ENCODE measurements around the gene HSFX1. TPM values are rescaled to one million over a fixed set of nuclear protein-coding genes. Genes with fewer than 3 reads are reported as not detected.

HSFX1 gene
- total and polyA plus RNA-seq, 2 of the 8 experiments (the other 6 are each of a cell fraction or from before 2014, with no cell fraction given) = 0.42 to 0.63 TPM

- Histone ChIP-seq H3K56ac (replicated peaks; ENCODE audit: insufficient read length, low read depth, low read length) (no peak overlapping the region), H3K23ac (ENCODE audit: insufficient read length) (no peak overlapping the region), H3K36me3 (ENCODE audit: control insufficient read depth in 2 of 4, insufficient read depth in 4 of 4, low read length in 3 of 4) (no peaks in the 10 kb centered on the region), H4K5ac (ENCODE audit: insufficient read length, low read depth, low read length) (no peak overlapping the region), H2BK5ac (ENCODE audit: low read depth, low read length) (no peak overlapping the region), H4K91ac (replicated peaks; ENCODE audit: insufficient read length, low read length) (no peak overlapping the region), H2BK15ac (ENCODE audit: low read length) (no peak overlapping the region), H2BK120ac (replicated peaks; ENCODE audit: low read depth, low read length) (no peak overlapping the region), H3K4me3 (ENCODE audit: extremely low read depth in 1 of 4, insufficient read depth in 2 of 4, low read depth in 3 of 4, low read length in 4 of 4) (no peak overlapping the region), H3K9ac (replicated peaks in 1 of 4; ENCODE audit: extremely low read depth in 1 of 4, low read depth in 3 of 4, low read length in 3 of 4) (no peak overlapping the region), H3K18ac (ENCODE audit: extremely low read depth, low read length) (no peak overlapping the region), H3K4me1 (replicated peaks in 1 of 4; ENCODE audit: control insufficient read depth in 3 of 4, insufficient read depth in 4 of 4, low read length in 3 of 4) (no peaks in the 10 kb centered on the region), H3K79me1 (ENCODE audit: low read depth, low read length) (no peaks in the 10 kb centered on the region), H3K79me2 (ENCODE audit: control insufficient read depth in 1 of 2, insufficient read depth in 2 of 2, low read length in 2 of 2) (no peaks in the 10 kb centered on the region), H2BK12ac (ENCODE audit: low read depth, low read length) (no peak overlapping the region), H3K14ac (ENCODE audit: insufficient read length) (no peak overlapping the region), H3K4me2 (ENCODE audit: insufficient read depth in 1 of 2, low read depth in 2 of 2, low read length in 2 of 2) (no peak overlapping the region), H3K27ac (ENCODE audit: low read depth, low read length) (no peak overlapping the region), H2AK5ac (ENCODE audit: low read depth, low read length) (no peak overlapping the region), H3K23me2 (ENCODE audit: low read depth, low read length) (no peaks in the 10 kb centered on the region), H2BK20ac (ENCODE audit: low read length) (no peak overlapping the region), H2AFZ (ENCODE audit: low read length) (no peak overlapping the region), H3K27me3 (replicated peaks in 1 of 4; ENCODE audit: control insufficient read depth in 3 of 4, extremely low read depth in 1 of 4, insufficient read depth in 3 of 4, low read length in 3 of 4) (no peaks in the 10 kb centered on the region), H3K4ac (replicated peaks; ENCODE audit: insufficient read length, low read depth, low read length) (no peak overlapping the region), H3K9me3 (ENCODE audit: insufficient read depth in 2 of 2, low read depth in 1 of 2, low read length in 1 of 2) (no peaks in the 10 kb centered on the region; a peak in 1 of 4 replicates), H4K20me1 (replicated peaks in 1 of 2; ENCODE audit: control insufficient read depth in 1 of 2, insufficient read depth in 2 of 2, low read length in 2 of 2) (no peaks in the 10 kb centered on the region), H4K8ac (ENCODE audit: extremely low read depth, insufficient read depth, low read length) (no peak overlapping the region)
- ChIA-PET CTCF (ENCODE audit: partially characterized antibody) (no interaction called here), POLR2A (ENCODE audit: partially characterized antibody) (no interaction called here)
- DNase-seq (ENCODE audit: low read depth in 1 of 2, low spot score in 2 of 2) (no peak), FAIRE-seq (no peak)
- 93% methylated on average over 6 of the region's 18 CpGs; no CpG with 5 or more reads in 1 of the 2 experiments for WGBS, 2 experiments (ENCODE audit: extremely low coverage in 1 of 2, insufficient coverage in 1 of 2, insufficient read length in 1 of 2, insufficient replicate concordance in 2 of 2, low coverage in 1 of 2, low lambda C conversion rate in 2 of 2, missing lambda C conversion rate in 1 of 2)
- TF ChIP-seq SP1 (IDR thresholded peaks at IDR 0.05; ENCODE audit: low read depth, low read length) (no peak), SAP30 (IDR thresholded peaks at IDR 0.05; ENCODE audit: insufficient read depth, insufficient replicate concordance, low read length) (no peak), CEBPB (IDR thresholded peaks at IDR 0.05; ENCODE audit: low read depth, low read length) (no peak), RNF2 (IDR thresholded peaks at IDR 0.05; ENCODE audit: borderline replicate concordance, low read depth, low read length, missing control alignments, poor library complexity, severe bottlenecking) (no peak), CHD2 (IDR thresholded peaks at IDR 0.05; ENCODE audit: low read length) (no peak), SP2 (IDR thresholded peaks at IDR 0.05; ENCODE audit: low read length) (no peak), BACH1 (IDR thresholded peaks at IDR 0.05; ENCODE audit: low read length) (no peak), MAFK (IDR thresholded peaks at IDR 0.05; ENCODE audit: low read depth, low read length) (no peak), RFX5 (IDR thresholded peaks at IDR 0.05; ENCODE audit: borderline replicate concordance, low read depth, low read length) (no peak), POLR2A (IDR thresholded peaks at IDR 0.05; ENCODE audit: control extremely low read depth in 1 of 2, low read depth in 2 of 2, low read length in 2 of 2) (no peak), SRF (IDR thresholded peaks at IDR 0.05; ENCODE audit: low read depth, low read length) (no peak), EGR1 (IDR thresholded peaks at IDR 0.05; ENCODE audit: borderline replicate concordance, low read depth, low read length) (no peak), NRF1 (IDR thresholded peaks at IDR 0.05; ENCODE audit: low read depth, low read length) (no peak), CHD1 (IDR thresholded peaks at IDR 0.05; ENCODE audit: low read depth, low read length) (no peak)
Measured at GRCh38 chrX:149758068-149758714, 15.7 kb upstream of the HSFX1 start.
